Cardiac fibroblast (primary cell): ENCODE results near the gene OSBPL5.
A peak's percentile ranks its signal among the peaks of the same experiment; 100 is the strongest.

Experiments used
- DNase-seq, 2 donors: peaks; one replicate each; pipeline versions ENCODE4 v3.0.0 to v3.0.0-alpha.2; 2010; ENCODE audit warnings: low read depth in 2 of 2
- H3K4me3 ChIP-seq, 2 donors: replicated peaks in 1 of 2; 1 replicate in 1 of 2; 2 replicates in 1 of 2; pipeline ENCODE4 v1.5.1; 2011; ENCODE audit warnings: low read depth in 2 of 2, low read length in 2 of 2, mild to moderate bottlenecking in 2 of 2, moderate library complexity in 1 of 2
- TF ChIP-seq, protein P1 (sequence below): IDR thresholded peaks from one replicate; pipeline ENCODE4 v1.5.1; 2011; ENCODE audit warnings: low read depth, mild to moderate bottlenecking, low read length, inconsistent platforms

The OSBPL5 gene

DNA sequence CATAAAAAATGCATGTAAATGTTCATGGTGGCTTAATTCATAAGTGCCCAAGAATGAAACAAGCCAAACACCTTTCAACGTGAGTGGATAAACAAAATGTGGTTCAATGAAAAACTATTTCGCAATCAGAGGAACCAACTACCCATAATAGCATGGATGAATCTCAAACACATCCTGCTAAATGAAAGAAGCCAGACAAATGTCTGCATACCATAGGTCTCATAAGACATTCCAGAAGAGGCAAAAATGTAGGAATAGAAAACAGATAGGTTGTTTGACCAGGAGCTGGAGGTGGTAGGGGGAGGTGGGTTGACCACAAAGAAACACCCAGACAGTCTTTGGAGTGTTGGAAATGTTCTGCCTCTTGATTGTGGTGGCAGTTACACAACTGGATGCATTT is 13.2 kb upstream of the OSBPL5 start:
- peak; percentile 29 to 59 for DNase-seq
- H3K4me3 ChIP-seq: no peak overlapping the region
- TF ChIP-seq, protein P1, sequence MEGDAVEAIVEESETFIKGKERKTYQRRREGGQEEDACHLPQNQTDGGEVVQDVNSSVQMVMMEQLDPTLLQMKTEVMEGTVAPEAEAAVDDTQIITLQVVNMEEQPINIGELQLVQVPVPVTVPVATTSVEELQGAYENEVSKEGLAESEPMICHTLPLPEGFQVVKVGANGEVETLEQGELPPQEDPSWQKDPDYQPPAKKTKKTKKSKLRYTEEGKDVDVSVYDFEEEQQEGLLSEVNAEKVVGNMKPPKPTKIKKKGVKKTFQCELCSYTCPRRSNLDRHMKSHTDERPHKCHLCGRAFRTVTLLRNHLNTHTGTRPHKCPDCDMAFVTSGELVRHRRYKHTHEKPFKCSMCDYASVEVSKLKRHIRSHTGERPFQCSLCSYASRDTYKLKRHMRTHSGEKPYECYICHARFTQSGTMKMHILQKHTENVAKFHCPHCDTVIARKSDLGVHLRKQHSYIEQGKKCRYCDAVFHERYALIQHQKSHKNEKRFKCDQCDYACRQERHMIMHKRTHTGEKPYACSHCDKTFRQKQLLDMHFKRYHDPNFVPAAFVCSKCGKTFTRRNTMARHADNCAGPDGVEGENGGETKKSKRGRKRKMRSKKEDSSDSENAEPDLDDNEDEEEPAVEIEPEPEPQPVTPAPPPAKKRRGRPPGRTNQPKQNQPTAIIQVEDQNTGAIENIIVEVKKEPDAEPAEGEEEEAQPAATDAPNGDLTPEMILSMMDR: no peak

DNA sequence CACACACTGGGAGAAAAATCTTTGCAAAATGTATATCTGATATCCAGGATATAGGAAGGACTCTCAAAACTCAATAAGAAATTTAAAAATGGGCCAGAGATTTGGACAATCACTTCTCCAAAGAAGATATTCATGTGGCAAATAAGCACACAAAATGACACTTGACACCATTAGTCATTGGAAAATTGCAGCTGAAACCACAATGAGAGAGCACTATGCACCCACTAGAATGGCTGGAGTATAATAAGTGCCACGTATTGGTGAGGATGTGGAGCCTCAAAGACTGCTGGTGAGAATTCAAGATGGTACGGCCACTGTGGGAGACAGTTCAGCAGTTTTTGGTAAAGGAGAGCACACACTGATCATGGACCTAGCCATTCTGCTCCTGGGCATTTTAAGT is 12.8 kb upstream of the OSBPL5 start:
- DNase-seq: peak in 1 of 2 donors; percentile 48
- H3K4me3 ChIP-seq: no peak overlapping the region
- TF ChIP-seq, protein P1: no peak

DNA sequence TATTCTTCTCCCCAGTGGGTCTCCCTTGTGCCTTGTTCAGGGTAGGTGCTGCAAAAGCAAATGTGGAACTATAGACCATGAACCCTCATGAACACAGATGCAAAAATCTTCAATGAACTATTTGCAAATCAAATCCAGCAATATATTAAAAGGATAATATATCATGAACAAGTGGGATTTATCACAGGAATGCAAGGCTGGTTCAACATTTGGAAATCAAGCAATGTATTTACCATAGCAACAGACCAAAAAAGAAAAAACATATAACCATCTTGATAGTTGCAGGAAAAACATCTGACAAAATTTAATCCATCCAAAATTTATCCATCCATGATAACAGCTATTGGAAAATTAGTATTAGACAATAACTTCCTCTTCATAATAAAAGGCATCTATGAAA is 11.4 kb upstream of the OSBPL5 start:
- TF ChIP-seq, protein P1: no peak
- no peak overlapping the region for H3K4me3 ChIP-seq
- no peak for DNase-seq

DNA sequence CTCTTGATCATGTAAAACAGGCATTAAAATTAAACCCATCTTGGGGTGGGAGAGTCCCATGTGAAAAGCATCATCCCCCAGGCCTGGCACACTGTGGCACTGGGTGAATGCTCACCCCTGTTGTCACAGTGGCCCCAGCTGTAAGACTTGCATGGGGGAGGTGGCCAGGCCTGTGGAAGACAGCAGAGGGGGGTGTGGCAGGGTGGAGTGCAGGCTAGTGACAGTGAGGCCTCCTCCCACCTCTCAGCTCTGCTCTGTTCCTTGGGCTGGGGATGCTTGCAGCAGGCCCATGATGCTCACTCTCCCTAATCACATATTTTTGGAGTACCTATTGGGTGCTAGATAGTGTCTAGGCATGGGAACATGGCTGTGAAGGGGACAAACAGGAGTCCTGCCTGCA is 10.1 kb upstream of the OSBPL5 start:
- H3K4me3 ChIP-seq: no peak overlapping the region
- TF ChIP-seq, protein P1: no peak
- DNase-seq: no peak

DNA sequence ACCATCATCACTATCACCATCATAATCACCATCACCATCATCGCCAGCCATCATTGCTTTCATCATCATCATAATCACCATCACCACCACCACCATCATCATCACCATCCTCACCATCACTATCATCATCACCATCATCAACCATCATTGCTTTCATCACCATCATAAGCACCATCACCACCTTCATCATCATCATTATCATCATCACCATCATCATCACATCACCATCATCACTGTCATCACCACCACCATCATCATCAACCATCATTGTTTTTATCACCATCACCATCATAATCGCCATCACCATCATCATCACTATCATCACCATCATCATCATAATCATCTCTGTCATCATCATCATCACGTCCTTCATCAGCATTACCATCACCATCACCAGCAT is 9.3 kb upstream of the OSBPL5 start:
- no peak for DNase-seq
- TF ChIP-seq, protein P1: no peak
- H3K4me3 ChIP-seq: no peak overlapping the region

DNA sequence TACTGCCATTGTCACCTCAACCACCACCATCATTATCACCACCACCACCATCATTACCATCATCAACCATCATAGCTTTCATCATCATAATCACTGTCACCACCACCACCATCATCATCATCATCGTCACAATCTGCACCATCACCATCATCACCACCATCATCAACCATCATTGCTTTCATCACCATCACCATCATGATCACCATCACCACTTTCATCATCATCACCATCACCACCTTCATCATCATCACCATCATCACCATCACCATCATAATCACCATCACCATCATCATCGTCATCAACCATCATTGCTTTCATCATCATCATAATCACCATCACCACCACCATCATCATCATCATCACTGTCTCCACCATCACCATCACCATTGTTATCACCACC is 8.7 kb upstream of the OSBPL5 start:
- TF ChIP-seq, protein P1: no peak
- no peak for DNase-seq
- no peak overlapping the region for H3K4me3 ChIP-seq

DNA sequence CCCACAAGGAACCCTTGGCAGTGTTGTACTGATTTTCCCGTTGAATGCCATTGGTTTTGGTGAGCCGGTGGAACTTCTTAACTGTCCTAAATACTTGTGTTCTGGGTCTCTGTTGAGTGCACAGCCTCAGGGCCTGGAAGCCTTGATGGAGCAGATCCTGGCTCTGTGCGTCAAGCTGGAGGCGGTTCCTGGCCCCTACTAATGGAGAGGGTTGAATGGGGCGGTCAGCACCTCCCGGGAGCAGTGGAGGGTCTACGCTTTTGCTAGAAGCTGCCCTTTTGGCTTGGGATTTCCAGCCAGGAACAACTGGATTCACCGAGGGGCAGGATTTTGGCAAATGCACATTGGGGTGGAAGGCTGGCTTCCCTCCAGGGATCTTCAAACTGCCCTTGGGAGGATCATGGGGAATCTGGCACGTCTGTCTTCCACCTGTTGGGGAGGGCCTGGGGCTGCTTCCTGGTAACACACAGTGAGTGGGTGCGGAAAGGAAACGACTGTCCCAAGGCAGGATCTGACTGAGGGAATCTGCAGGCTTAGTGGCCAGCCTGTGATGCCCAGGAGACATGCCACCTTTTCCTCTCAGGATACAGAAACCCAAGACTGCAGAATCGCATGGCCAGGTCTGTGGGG is 6.9 kb upstream of the OSBPL5 start:
- no peak for DNase-seq
- H3K4me3 ChIP-seq: no peak overlapping the region
- TF ChIP-seq, protein P1: no peak
